Measurements from ENCODE around the gene NID1. TPM values are rescaled to one million over a fixed set of nuclear protein-coding genes. Genes with fewer than 3 reads are reported as not detected.

The NID1 gene
- total RNA-seq, 3 donors from 2014 or later = 0.16 to 0.32 (median 0.25) TPM

DNA sequence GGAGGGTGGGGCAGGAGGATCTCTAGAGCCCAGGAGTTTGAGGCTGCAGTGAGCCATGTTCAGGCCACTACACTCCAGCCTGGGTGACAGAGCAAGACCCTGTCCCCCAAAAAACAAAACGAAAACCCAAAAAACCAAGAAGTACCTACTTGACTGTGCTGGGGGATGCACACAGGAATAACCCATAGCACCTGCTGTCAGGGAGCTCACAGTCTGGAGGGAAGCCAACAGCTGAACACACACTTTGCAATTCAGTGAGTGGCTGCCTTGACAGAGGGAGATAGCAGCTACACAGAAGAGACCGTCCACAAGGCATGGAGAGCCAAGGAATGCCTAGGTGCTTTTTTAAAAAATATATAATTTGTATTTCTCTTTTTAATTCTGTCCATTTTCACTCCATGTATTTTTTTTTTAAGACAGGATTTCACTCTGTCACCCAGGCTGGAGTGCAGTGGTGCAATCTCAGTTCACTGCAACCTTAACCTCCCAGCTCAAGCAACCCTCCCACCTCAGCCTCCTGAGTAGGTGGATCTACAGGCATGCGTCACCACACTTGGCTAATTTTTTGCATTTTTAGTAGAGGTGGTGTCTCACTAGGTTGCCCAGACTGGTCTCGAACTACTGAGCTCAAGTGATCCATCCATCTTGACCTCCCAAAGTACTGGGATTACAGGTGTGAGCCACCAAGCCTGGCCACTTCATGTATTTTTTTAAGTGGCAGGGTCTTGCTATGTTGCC lies 68.7 kb downstream of the NID1 start:
- Mint-ChIP-seq H3K9me3 (no peaks in the 10 kb centered on the region), H3K27me3 (ENCODE audit: low read depth) (no peaks in the 10 kb centered on the region), H3K4me1 (ENCODE audit: low read depth) (peaks cover 35% of the 10 kb centered on the region), H3K36me3 (ENCODE audit: insufficient read depth) (no peaks in the 10 kb centered on the region), H3K4me3 (no peak overlapping the region)
- no peak for DNase-seq
- no peak for ATAC-seq

GRCh38 chr1:235995511-235995910 lies 69.4 kb downstream of the NID1 start:
- no peak for ATAC-seq
- H3K27me3 Mint-ChIP-seq (ENCODE audit: low read depth) = no peaks in the 10 kb centered on the region
- H3K9me3 Mint-ChIP-seq = no peaks in the 10 kb centered on the region
- H3K4me3 Mint-ChIP-seq = no peak overlapping the region
- H3K4me1 Mint-ChIP-seq (ENCODE audit: low read depth) = peaks cover 29% of the 10 kb centered on the region
- no peaks in the 10 kb centered on the region for H3K36me3 Mint-ChIP-seq (ENCODE audit: insufficient read depth)
- no peak for DNase-seq

- no peak overlapping the region for H3K4me3 Mint-ChIP-seq
- peaks cover 8% of the 10 kb centered on the region for H3K9me3 Mint-ChIP-seq
- ATAC-seq = no peak
- H3K27me3 Mint-ChIP-seq (ENCODE audit: low read depth) = no peaks in the 10 kb centered on the region
- H3K36me3 Mint-ChIP-seq (ENCODE audit: insufficient read depth) = no peaks in the 10 kb centered on the region
- no peak for DNase-seq
- H3K4me1 Mint-ChIP-seq (ENCODE audit: low read depth) = peaks cover 11% of the 10 kb centered on the region
Observed at GRCh38 chr1:235993652-235994051, 71.2 kb downstream of the NID1 start.

GRCh38 chr1:235992868-235993267 lies 72.0 kb downstream of the NID1 start:
- Mint-ChIP-seq H3K27me3 (ENCODE audit: low read depth) (no peaks in the 10 kb centered on the region), H3K9me3 (peaks cover 12% of the 10 kb centered on the region), H3K36me3 (ENCODE audit: insufficient read depth) (no peaks in the 10 kb centered on the region), H3K4me1 (ENCODE audit: low read depth) (peaks cover 6% of the 10 kb centered on the region), H3K4me3 (no peak overlapping the region)
- ATAC-seq (no peak), DNase-seq (no peak)

GRCh38 chr1:235992346-235992745 lies 72.5 kb downstream of the NID1 start:
- H3K27me3 Mint-ChIP-seq (ENCODE audit: low read depth) = no peaks in the 10 kb centered on the region
- ATAC-seq = no peak
- no peak for DNase-seq
- peaks cover 16% of the 10 kb centered on the region for H3K9me3 Mint-ChIP-seq
- H3K4me3 Mint-ChIP-seq = no peak overlapping the region
- H3K36me3 Mint-ChIP-seq (ENCODE audit: insufficient read depth) = no peaks in the 10 kb centered on the region
- peaks cover 2% of the 10 kb centered on the region for H3K4me1 Mint-ChIP-seq (ENCODE audit: low read depth)

GRCh38 chr1:235990330-235990795 lies 74.5 kb downstream of the NID1 start:
- Mint-ChIP-seq H3K4me1 (ENCODE audit: low read depth) (no peaks in the 10 kb centered on the region), H3K4me3 (no peak overlapping the region), H3K27me3 (ENCODE audit: low read depth) (peaks cover 1% of the 10 kb centered on the region), H3K36me3 (ENCODE audit: insufficient read depth) (no peaks in the 10 kb centered on the region), H3K9me3 (peaks cover 16% of the 10 kb centered on the region)
- no peak for DNase-seq
- no peak for ATAC-seq

DNA sequence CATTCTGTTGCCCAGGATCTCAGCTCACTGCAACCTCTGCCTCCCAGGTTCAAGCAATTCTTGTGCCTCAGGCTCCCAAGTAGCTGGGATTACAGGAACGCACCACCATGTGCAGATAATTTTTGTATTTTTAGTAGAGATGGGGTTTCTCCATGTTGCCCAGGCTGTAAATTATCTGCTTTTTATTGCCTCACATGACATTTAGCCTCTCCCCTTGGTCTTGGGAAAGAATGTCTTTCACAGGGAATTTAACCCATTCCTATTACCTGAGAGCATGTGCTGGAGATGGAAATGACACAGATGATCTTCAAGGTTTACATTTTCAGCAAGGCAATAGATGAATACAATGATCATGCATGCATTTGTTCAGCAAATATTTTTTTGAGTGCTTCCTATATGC lies 75.8 kb downstream of the NID1 start:
- H3K36me3 Mint-ChIP-seq (ENCODE audit: insufficient read depth) = no peaks in the 10 kb centered on the region

GRCh38 chr1:235986869-235987268 lies 78.0 kb downstream of the NID1 start:
- Mint-ChIP-seq H3K27me3 (ENCODE audit: low read depth) (peaks cover 3% of the 10 kb centered on the region), H3K4me3 (no peak overlapping the region), H3K36me3 (ENCODE audit: insufficient read depth) (no peaks in the 10 kb centered on the region), H3K9me3 (peaks cover 16% of the 10 kb centered on the region), H3K4me1 (ENCODE audit: low read depth) (no peaks in the 10 kb centered on the region)
- no peak for DNase-seq
- ATAC-seq = no peak

More for the DNA sequence above, 75.8 kb downstream of the NID1 start:
- DNase-seq = no peak
- peaks cover 16% of the 10 kb centered on the region for H3K9me3 Mint-ChIP-seq
- no peak overlapping the region for H3K4me3 Mint-ChIP-seq
- ATAC-seq = no peak
- H3K4me1 Mint-ChIP-seq (ENCODE audit: low read depth) = no peaks in the 10 kb centered on the region
- peaks cover 3% of the 10 kb centered on the region for H3K27me3 Mint-ChIP-seq (ENCODE audit: low read depth)

DNA sequence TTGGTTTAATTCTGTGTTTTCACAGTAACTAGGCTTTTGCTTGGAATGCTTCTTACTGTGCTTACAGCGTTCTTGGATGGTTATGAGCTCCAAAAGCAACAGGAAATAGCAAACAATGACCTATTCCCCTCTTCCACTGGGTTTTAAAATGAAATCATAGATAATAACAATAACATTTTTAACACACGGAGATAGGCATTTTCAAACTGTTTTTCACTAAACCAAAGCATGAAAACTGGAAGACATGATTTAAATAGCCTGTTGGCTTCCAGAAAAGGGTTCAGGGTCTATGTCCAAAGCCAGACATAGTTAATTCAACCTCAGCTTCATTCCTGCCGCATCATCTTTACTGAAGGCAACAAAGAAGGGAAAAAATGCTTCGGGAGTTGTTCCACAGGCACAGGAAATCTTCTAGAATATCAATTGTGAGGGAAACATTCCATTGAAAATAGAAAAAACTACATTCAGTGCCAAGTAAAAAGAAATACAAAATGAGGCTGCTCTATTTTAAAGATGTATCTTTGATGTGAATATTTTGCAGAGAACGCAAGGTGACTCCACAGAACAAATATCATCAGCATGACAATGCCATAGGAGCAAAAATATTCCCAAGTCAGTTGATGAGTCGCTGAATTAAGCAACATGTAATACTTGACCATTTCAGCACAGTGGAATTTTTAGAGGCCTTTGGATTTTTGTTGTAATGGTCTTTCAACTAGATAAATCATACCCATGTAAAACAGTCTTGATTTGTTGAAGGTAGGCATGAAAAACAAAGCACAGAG lies 80.7 kb downstream of the NID1 start:
- Mint-ChIP-seq H3K27me3 (ENCODE audit: low read depth) (peaks cover 3% of the 10 kb centered on the region), H3K4me3 (no peak overlapping the region), H3K4me1 (ENCODE audit: low read depth) (no peaks in the 10 kb centered on the region), H3K9me3 (peaks cover 9% of the 10 kb centered on the region), H3K36me3 (ENCODE audit: insufficient read depth) (no peaks in the 10 kb centered on the region)
- DNase-seq = no peak
- no peak for ATAC-seq

- no peaks in the 10 kb centered on the region for H3K9me3 Mint-ChIP-seq
- no peaks in the 10 kb centered on the region for H3K4me1 Mint-ChIP-seq (ENCODE audit: low read depth)
- ATAC-seq (no peak), DNase-seq (no peak)
- peaks cover 3% of the 10 kb centered on the region for H3K27me3 Mint-ChIP-seq (ENCODE audit: low read depth)
- no peak overlapping the region for H3K4me3 Mint-ChIP-seq
- no peaks in the 10 kb centered on the region for H3K36me3 Mint-ChIP-seq (ENCODE audit: insufficient read depth)
Observed at GRCh38 chr1:235980976-235981375, 83.9 kb downstream of the NID1 start.

DNA sequence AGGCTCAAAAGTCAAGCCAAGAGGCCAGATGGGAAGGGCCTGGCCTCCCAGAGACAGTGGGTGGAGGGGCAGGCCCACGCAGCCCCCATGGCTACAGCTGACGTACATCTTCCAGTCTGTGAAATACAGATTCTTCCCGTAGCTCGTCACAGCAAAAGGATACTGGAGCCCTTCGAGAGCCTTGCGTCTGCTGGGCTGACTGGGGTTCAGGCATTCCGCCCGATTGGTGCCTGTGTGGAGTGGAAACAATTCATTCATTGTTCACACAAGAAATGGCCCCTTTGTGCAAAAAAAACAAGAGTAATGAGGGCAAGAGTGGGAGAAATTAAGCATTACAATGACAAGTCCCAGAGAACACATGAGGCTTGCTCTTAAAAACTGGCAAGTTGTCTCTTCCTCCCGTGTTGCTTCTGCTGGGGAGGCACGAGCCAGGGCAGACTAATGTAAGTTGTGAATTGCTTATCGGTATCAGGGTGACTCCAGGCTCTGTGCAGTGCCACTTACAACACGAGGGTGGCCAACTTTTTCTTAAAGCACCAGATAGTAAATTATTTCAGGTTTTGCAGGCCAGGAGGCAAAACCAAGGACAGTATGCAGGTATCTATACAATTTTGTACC lies 85.1 kb downstream of the NID1 start:
- ATAC-seq (no peak), DNase-seq (no peak)
- Mint-ChIP-seq H3K4me3 (no peak overlapping the region), H3K27me3 (ENCODE audit: low read depth) (no peaks in the 10 kb centered on the region), H3K4me1 (ENCODE audit: low read depth) (no peaks in the 10 kb centered on the region), H3K9me3 (no peaks in the 10 kb centered on the region), H3K36me3 (ENCODE audit: insufficient read depth) (no peaks in the 10 kb centered on the region)

GRCh38 chr1:235979176-235979575 lies 85.7 kb downstream of the NID1 start:
- no peaks in the 10 kb centered on the region for H3K9me3 Mint-ChIP-seq
- no peaks in the 10 kb centered on the region for H3K27me3 Mint-ChIP-seq (ENCODE audit: low read depth)
- no peaks in the 10 kb centered on the region for H3K36me3 Mint-ChIP-seq (ENCODE audit: insufficient read depth)
- H3K4me3 Mint-ChIP-seq = no peak overlapping the region
- ATAC-seq (no peak), DNase-seq (no peak)
- no peaks in the 10 kb centered on the region for H3K4me1 Mint-ChIP-seq (ENCODE audit: low read depth)

DNA sequence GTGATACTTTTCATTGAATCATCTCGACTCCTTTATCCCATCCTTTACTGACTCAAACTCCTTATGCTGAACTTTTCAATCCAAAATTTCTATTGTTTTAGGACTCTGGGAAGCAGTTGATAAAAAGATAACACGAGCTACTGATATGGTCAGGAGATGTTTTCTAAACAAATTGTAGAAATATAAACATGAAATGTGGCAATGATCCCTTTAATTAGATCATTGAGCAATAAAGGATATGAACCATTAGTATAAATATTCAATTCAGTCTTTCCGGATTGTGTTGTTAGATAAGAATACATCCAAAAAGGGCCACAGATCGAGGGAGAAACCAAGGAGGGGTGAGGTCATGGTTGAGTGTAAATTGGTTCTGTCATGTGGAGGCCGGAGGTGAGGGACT lies 88.4 kb downstream of the NID1 start:
- no peaks in the 10 kb centered on the region for H3K27me3 Mint-ChIP-seq (ENCODE audit: low read depth)
- no peaks in the 10 kb centered on the region for H3K9me3 Mint-ChIP-seq
- DNase-seq = no peak
- no peak overlapping the region for H3K4me3 Mint-ChIP-seq
- peaks cover 10% of the 10 kb centered on the region for H3K4me1 Mint-ChIP-seq (ENCODE audit: low read depth)
- no peak for ATAC-seq
- H3K36me3 Mint-ChIP-seq (ENCODE audit: insufficient read depth) = no peaks in the 10 kb centered on the region

GRCh38 chr1:235974616-235975015 lies 90.3 kb downstream of the NID1 start:
- Mint-ChIP-seq H3K4me3 (no peak overlapping the region), H3K27me3 (ENCODE audit: low read depth) (no peaks in the 10 kb centered on the region), H3K4me1 (ENCODE audit: low read depth) (peaks cover 14% of the 10 kb centered on the region), H3K36me3 (ENCODE audit: insufficient read depth) (no peaks in the 10 kb centered on the region), H3K9me3 (no peaks in the 10 kb centered on the region)
- no peak for DNase-seq
- no peak for ATAC-seq
